Suprapubic skin (tissue), 4 donors: ENCODE results near the gene SMYD3. TPM values are rescaled to one million over a fixed set of nuclear protein-coding genes. Genes with fewer than 3 reads are reported as not detected.

ENCODE experiments used
- DNase-seq, 2 donors: peaks; one replicate each; pipeline ENCODE4 v3.0.0-alpha.2; 2019; ENCODE audit warnings: low spot score in 2 of 2
- H3K27ac ChIP-seq: fragments of 200-600 bp; sonication (generic); one replicate; pipeline ENCODE4 v1.5.1; 2019
- H3K27me3 ChIP-seq: fragments of 200-600 bp; sonication (generic); one replicate; pipeline ENCODE4 v1.5.1; 2019
- H3K36me3 ChIP-seq: fragments of 200-600 bp; sonication (generic); one replicate; pipeline ENCODE4 v1.5.1; 2019
- H3K4me1 ChIP-seq: fragments of 200-600 bp; sonication (generic); one replicate; pipeline ENCODE4 v1.5.1; 2019
- H3K4me3 ChIP-seq: fragments of 200-600 bp; sonication (generic); one replicate; pipeline ENCODE4 v1.5.1; 2019; ENCODE audit warnings: mild to moderate bottlenecking
- H3K9me3 ChIP-seq: fragments of 200-600 bp; sonication (generic); one replicate; pipeline ENCODE4 v1.5.1; 2019
- CTCF ChIP-seq, 2 donors: fragments of 200-600 bp in 1 of 2; fragments of 450-650 bp in 1 of 2; sonication (generic) in 1 of 2; IDR thresholded peaks; one replicate each; pipeline ENCODE4 v1.5.1; 2016 to 2019; ENCODE audit warnings: antibody characterized with exemption in 2 of 2, mild to moderate bottlenecking in 1 of 2, moderate library complexity in 1 of 2
- EP300 ChIP-seq: sonication (generic); formaldehyde crosslinking; IDR thresholded peaks from one replicate; pipeline ENCODE4 v1.6.1; 2017; ENCODE audit warnings: antibody characterized with exemption
- POLR2A ChIP-seq, 2 donors: fragments of 450-650 bp; IDR thresholded peaks; one replicate each; pipeline ENCODE4 v1.6.1; 2017; ENCODE audit warnings: antibody characterized with exemption in 2 of 2, mild to moderate bottlenecking in 2 of 2, moderate library complexity in 2 of 2
- POLR2AphosphoS5 ChIP-seq, 3 donors: sonication (generic); formaldehyde crosslinking; IDR thresholded peaks; one replicate each; pipeline ENCODE4 v1.6.1; 2017; ENCODE audit warnings: antibody characterized with exemption in 3 of 3
- WGBS: methylation state at CpG from one replicate; pipeline ENCODE4 v1.1.5; 2018; 5-methylcytosine and 5-hydroxymethylcytosine counted together
- total RNA-seq, 4 donors: library from RNA; depleted of rRNA; stranded (reverse); fragments of >200 nt; gene quantifications; one replicate each; pipeline ENCODE4 v1.1.0, GENCODE V29; 2016

The SMYD3 gene
- total RNA-seq, 4 donors from 2014 or later = 14.5 to 33.6 (median 18.9) TPM

DNA sequence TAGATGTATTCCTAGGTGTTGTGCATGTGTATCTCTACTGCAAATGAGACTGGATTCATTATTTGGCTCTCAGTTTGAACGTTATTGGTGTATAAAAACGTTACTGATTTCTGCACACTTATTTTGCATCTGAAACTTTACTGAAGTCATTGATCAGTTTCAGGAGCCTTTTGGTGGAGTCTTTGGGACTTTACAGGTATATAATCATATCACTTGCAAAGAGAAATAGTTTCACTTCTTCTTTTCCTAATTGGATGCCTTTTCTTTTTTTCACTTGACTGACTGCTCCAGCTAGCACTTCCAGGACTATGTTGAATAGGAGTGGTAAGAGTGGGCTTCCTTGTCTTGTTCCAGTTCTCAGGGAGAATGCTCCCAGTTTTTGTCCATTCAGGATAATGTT lies 252.2 kb downstream of the SMYD3 start:
- peaks cover 5% of the 10 kb centered on the region for H3K9me3 ChIP-seq
- no peaks in the 10 kb centered on the region for H3K27me3 ChIP-seq
- 84% methylated on average over 2 of the region's 2 CpGs for WGBS
- DNase-seq = no peak
- no peaks in the 10 kb centered on the region for H3K4me1 ChIP-seq
- no peaks in the 10 kb centered on the region for H3K36me3 ChIP-seq
- H3K4me3 ChIP-seq = no peak overlapping the region
- TF ChIP-seq POLR2A (IDR thresholded peaks at IDR 0.05) (no peak), CTCF (IDR thresholded peaks at IDR 0.05) (no peak), EP300 (no peak), POLR2AphosphoS5 (IDR thresholded peaks at IDR 0.05) (no peak)
- H3K27ac ChIP-seq = no peak overlapping the region

- Histone ChIP-seq H3K4me1 (no peaks in the 10 kb centered on the region), H3K27ac (no peak overlapping the region), H3K36me3 (no peaks in the 10 kb centered on the region), H3K27me3 (no peaks in the 10 kb centered on the region), H3K9me3 (no peaks in the 10 kb centered on the region), H3K4me3 (no peak overlapping the region)
- no peak for DNase-seq
- 96% methylated on average over 1 of the region's 1 CpG for WGBS
- TF ChIP-seq EP300 = no peak
- no peak for TF ChIP-seq POLR2AphosphoS5 (IDR thresholded peaks at IDR 0.05)
- no peak for TF ChIP-seq POLR2A (IDR thresholded peaks at IDR 0.05)
- no peak for TF ChIP-seq CTCF (IDR thresholded peaks at IDR 0.05)
These were observed 260.6 kb downstream of the SMYD3 start for GRCh38 chr1:246246430-246246829.

- DNase-seq = no peak
- Histone ChIP-seq H3K27me3 (no peaks in the 10 kb centered on the region), H3K4me1 (no peaks in the 10 kb centered on the region), H3K27ac (no peak overlapping the region), H3K4me3 (no peak overlapping the region), H3K9me3 (no peaks in the 10 kb centered on the region), H3K36me3 (no peaks in the 10 kb centered on the region)
- no peak for TF ChIP-seq POLR2A (IDR thresholded peaks at IDR 0.05)
- TF ChIP-seq POLR2AphosphoS5 (IDR thresholded peaks at IDR 0.05) = no peak
- TF ChIP-seq EP300 = no peak
- TF ChIP-seq CTCF (IDR thresholded peaks at IDR 0.05) = no peak
- WGBS = 87% methylated on average over 1 of the region's 1 CpG
These were observed 261.5 kb downstream of the SMYD3 start for GRCh38 chr1:246245541-246245940.

GRCh38 chr1:246232126-246232525 lies 275.0 kb downstream of the SMYD3 start:
- H3K27ac ChIP-seq = no peak overlapping the region
- no peaks in the 10 kb centered on the region for H3K9me3 ChIP-seq
- no peaks in the 10 kb centered on the region for H3K4me1 ChIP-seq
- no peaks in the 10 kb centered on the region for H3K27me3 ChIP-seq
- no peak for DNase-seq
- TF ChIP-seq CTCF (IDR thresholded peaks at IDR 0.05) = no peak
- no peaks in the 10 kb centered on the region for H3K36me3 ChIP-seq
- WGBS = 75% methylated on average over 3 of the region's 3 CpGs
- no peak overlapping the region for H3K4me3 ChIP-seq

DNA sequence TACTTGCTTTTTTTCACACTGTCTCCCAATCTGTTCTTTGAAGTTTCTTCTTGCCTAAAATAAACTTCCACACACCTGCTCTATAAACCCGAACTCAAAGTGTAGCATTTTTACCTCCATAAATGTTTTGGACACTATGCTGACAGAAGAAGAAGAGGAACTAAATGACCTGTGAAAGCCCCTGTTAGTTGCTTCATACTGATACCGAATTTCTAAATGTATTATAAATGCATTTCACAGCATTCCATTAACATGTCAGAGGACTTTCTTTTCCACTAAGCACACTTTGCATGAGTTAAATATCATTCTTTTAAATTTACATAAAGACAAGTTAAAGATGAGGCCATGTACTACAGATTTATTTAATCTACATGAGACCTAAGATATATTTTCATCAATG lies 281.0 kb downstream of the SMYD3 start:
- Histone ChIP-seq H3K4me3 (no peak overlapping the region), H3K27me3 (no peaks in the 10 kb centered on the region), H3K27ac (no peak overlapping the region), H3K4me1 (no peaks in the 10 kb centered on the region), H3K9me3 (no peaks in the 10 kb centered on the region), H3K36me3 (no peaks in the 10 kb centered on the region)
- WGBS = 79% methylated on average over 2 of the region's 2 CpGs
- no peak for DNase-seq
- TF ChIP-seq CTCF (IDR thresholded peaks at IDR 0.05) (no peak), POLR2AphosphoS5 (IDR thresholded peaks at IDR 0.05) (no peak), EP300 (no peak), POLR2A (IDR thresholded peaks at IDR 0.05) (no peak)
